GM23248 (cell line): Measurements from ENCODE around the gene CTXND2. TPM values are rescaled to one million over a fixed set of nuclear protein-coding genes. Genes with fewer than 3 reads are reported as not detected.
A peak's percentile ranks its signal among the peaks of the same experiment; 100 is the strongest.

Experiments
- DNase-seq: peaks from one replicate; pipeline ENCODE4 v3.0.0-alpha.2; 2015
- H2AFZ ChIP-seq: fragments of 200-600 bp; sonication (generic); 2 replicates; pipeline ENCODE4 v1.6.1; 2016; ENCODE audit warnings: antibody characterized with exemption
- H3F3A ChIP-seq: fragments of 200-600 bp; sonication (generic); 2 replicates; pipeline ENCODE4 v1.6.1; 2016; ENCODE audit warnings: mild to moderate bottlenecking, antibody characterized with exemption, mixed run types; ENCODE audit not compliant: insufficient read depth
- H3K27ac ChIP-seq: fragments of 200-600 bp; sonication (generic); 2 replicates; pipeline ENCODE4 v1.5.1; 2016; ENCODE audit warnings: mild to moderate bottlenecking
- H3K27me3 ChIP-seq: fragments of 200-600 bp; sonication (generic); replicated peaks from 2 replicates; pipeline ENCODE4 v1.6.1; 2016; ENCODE audit warnings: mild to moderate bottlenecking; ENCODE audit not compliant: insufficient read depth
- H3K36me3 ChIP-seq: fragments of 200-600 bp; sonication (generic); 2 replicates; pipeline ENCODE4 v1.6.1; 2016; ENCODE audit warnings: low read depth, mild to moderate bottlenecking
- H3K4me1 ChIP-seq: fragments of 200-600 bp; sonication (generic); 2 replicates; pipeline ENCODE4 v1.6.1; 2016; ENCODE audit warnings: mild to moderate bottlenecking; ENCODE audit not compliant: insufficient read depth
- H3K4me2 ChIP-seq: fragments of 200-600 bp; sonication (generic); one replicate; pipeline ENCODE4 v1.6.1; 2016; ENCODE audit warnings: mild to moderate bottlenecking; ENCODE audit not compliant: unreplicated experiment
- H3K4me3 ChIP-seq: fragments of 200-600 bp; sonication (generic); 2 replicates; pipeline ENCODE4 v1.5.1; 2016; ENCODE audit warnings: mild to moderate bottlenecking
- H3K79me2 ChIP-seq: fragments of 200-600 bp; sonication (generic); 2 replicates; pipeline ENCODE4 v1.6.1; 2016; ENCODE audit warnings: mild to moderate bottlenecking; ENCODE audit not compliant: insufficient read depth
- H3K9ac ChIP-seq: fragments of 200-600 bp; sonication (generic); 2 replicates; pipeline ENCODE4 v1.6.1; 2016; ENCODE audit warnings: mild to moderate bottlenecking
- H3K9me2 ChIP-seq: fragments of 200-600 bp; sonication (generic); 2 replicates; pipeline ENCODE4 v1.6.1; 2016; ENCODE audit warnings: mixed run types, mild to moderate bottlenecking, moderate library complexity; ENCODE audit not compliant: insufficient read depth
- H3K9me3 ChIP-seq: fragments of 200-600 bp; sonication (generic); one replicate; pipeline ENCODE4 v1.6.1; 2017; ENCODE audit warnings: low read depth
- H4K20me1 ChIP-seq: fragments of 200-600 bp; sonication (generic); 2 replicates; pipeline ENCODE4 v1.6.0; 2016; ENCODE audit not compliant: insufficient read depth
- EZH2 ChIP-seq: fragments of 200-600 bp; sonication (generic); IDR thresholded peaks from 2 replicates; pipeline ENCODE4 v1.6.1; 2018; ENCODE audit warnings: antibody characterized with exemption, mild to moderate bottlenecking; ENCODE audit not compliant: insufficient read depth, poor library complexity, severe bottlenecking
- EZH2phosphoT487 ChIP-seq: fragments of 200-600 bp; sonication (generic); IDR thresholded peaks from 2 replicates; pipeline ENCODE4 v1.6.1; 2018; ENCODE audit warnings: antibody characterized with exemption, moderate library complexity, mild to moderate bottlenecking, low read depth; ENCODE audit not compliant: insufficient read depth
- WGBS, 2 experiments: methylation state at CpG; one replicate each; pipeline ENCODE4 v1.1.6; 2015 to 2017; ENCODE audit warnings: low lambda C conversion rate in 2 of 2, low coverage in 1 of 2; ENCODE audit errors: missing lambda C conversion rate in 2 of 2; 5-methylcytosine and 5-hydroxymethylcytosine counted together
- in situ Hi-C: fragments of 300-500 bp; cut with MboI; formaldehyde crosslinking; loops from 2 replicates; pipeline ENCODE4 v1.15.0; 2020
- polyA plus RNA-seq: library from polyadenylated mRNA; unstranded; fragments of >200 nt; fragmentation: Nextera tagmentation; extraction: Ambion mirVana; gene quantifications from 2 replicates; pipeline ENCODE4 v1.2.1, GENCODE V29; 2016
- total RNA-seq: library from RNA; depleted of rRNA; stranded (reverse); fragments of >200 nt; shearing (Covaris generic); gene quantifications from 2 replicates; pipeline ENCODE4 v1.2.3, GENCODE V29; 2014

The CTXND2 gene
- total and polyA plus RNA-seq, 2 experiments from 2014 or later = not detected

DNA sequence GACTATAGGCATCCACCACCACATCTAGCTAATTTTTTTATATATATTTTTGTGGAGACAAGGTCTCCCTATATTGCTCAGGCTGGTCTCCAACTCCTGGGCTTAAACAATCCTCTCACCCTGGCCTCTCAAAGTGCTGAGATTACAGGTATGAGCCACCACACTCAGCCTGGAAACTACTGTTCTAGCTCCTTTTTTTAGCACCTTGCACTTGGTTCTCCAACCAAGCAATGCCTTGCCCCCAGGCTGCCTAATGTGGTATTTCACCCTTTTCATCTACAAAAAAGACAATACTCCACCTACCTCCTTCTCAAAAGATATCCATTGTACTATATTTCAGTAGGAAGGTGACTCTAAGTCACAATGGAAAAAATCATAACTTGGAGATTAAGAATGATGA lies 17.3 kb upstream of the CTXND2 start:
- peak; percentile 10 for DNase-seq
- TF ChIP-seq EZH2 (no peak), EZH2phosphoT487 (no peak)
- H3K4me3 ChIP-seq = no peak overlapping the region
- no peaks in the 10 kb centered on the region for H4K20me1 ChIP-seq
- H3K9ac ChIP-seq = no peak overlapping the region
- peaks cover 100% of the 10 kb centered on the region for H3K79me2 ChIP-seq
- H3F3A ChIP-seq = no peaks in the 10 kb centered on the region
- no peak overlapping the region for H3K4me2 ChIP-seq
- H3K27ac ChIP-seq = no peak overlapping the region
- no peak overlapping the region for H2AFZ ChIP-seq
- H3K36me3 ChIP-seq = peaks cover 3% of the 10 kb centered on the region; the same call in 1 of the 2 replicates
- no peaks in the 10 kb centered on the region for H3K9me2 ChIP-seq
- H3K9me3 ChIP-seq = no peaks in the 10 kb centered on the region
- in situ Hi-C loops = no loop called here
- no peaks in the 10 kb centered on the region for H3K27me3 ChIP-seq
- 0 out of 2 replicates have a peak, but pooled peaks cover 5% of the 10 kb centered on the region for H3K4me1 ChIP-seq

DNA sequence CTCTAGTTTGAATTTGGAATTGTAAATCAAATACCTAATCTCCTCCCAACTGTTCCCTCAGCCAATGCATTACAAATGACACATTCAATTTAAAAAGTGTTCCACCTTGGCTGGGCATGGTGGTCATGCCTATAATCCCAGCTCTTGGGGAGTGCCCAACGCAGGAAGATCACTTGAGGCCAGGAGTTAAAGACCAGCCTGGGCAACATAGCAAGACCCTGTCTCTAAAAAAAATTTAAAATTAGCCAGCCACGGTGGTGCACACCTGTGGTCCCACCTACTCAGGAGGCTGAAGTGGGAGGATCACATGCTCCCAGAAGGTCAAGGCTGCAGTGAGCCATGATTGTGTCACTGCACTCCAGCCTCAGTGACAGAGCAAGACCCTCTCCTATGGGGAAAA lies 14.4 kb upstream of the CTXND2 start:
- H3F3A ChIP-seq = peaks cover 8% of the 10 kb centered on the region
- no peak for DNase-seq
- H3K9me3 ChIP-seq = no peaks in the 10 kb centered on the region
- H3K4me3 ChIP-seq = no peak overlapping the region
- peaks cover 88% of the 10 kb centered on the region for H3K79me2 ChIP-seq
- 0 out of 2 replicates have a peak, but pooled peaks cover 5% of the 10 kb centered on the region for H3K4me1 ChIP-seq
- H3K9ac ChIP-seq = no peak overlapping the region
- no peaks in the 10 kb centered on the region for H4K20me1 ChIP-seq
- H3K36me3 ChIP-seq = peaks cover 3% of the 10 kb centered on the region; the same call in 1 of the 2 replicates
- in situ Hi-C loops = no loop called here
- 70 to 71% methylated on average over 2 of the region's 2 CpGs for WGBS, 2 experiments
- no peak overlapping the region for H3K4me2 ChIP-seq
- H3K27me3 ChIP-seq = no peaks in the 10 kb centered on the region
- no peak for TF ChIP-seq EZH2
- TF ChIP-seq EZH2phosphoT487 = no peak
- H3K9me2 ChIP-seq = no peaks in the 10 kb centered on the region
- H2AFZ ChIP-seq = no peak overlapping the region
- H3K27ac ChIP-seq = no peak overlapping the region

DNA sequence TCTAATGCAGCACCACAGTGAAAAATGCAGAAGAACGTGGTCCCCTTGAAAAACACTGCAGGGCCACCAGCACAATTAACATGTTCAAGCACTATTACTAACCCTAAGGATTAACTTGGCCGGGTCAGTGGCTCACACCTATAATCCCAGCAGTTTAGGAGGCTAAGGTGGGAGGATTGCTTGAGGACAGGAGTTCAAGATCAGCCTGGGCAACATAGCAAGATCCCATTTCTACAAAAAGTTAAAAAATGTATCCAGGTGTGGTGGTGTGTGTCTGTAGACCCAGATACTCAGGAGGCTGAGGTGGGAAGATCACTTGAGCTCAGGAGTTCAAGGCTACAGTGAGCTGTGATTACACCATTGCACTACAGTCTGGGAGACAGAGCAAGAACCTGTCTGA lies 13.4 kb upstream of the CTXND2 start:
- H3K9me3 ChIP-seq = no peaks in the 10 kb centered on the region
- H3K4me3 ChIP-seq = no peak overlapping the region
- H3K27me3 ChIP-seq = no peaks in the 10 kb centered on the region
- no peak overlapping the region for H2AFZ ChIP-seq
- no peak overlapping the region for H3K9ac ChIP-seq
- peaks cover 9% of the 10 kb centered on the region for H3F3A ChIP-seq
- no peaks in the 10 kb centered on the region for H3K36me3 ChIP-seq
- in situ Hi-C loops = no loop called here
- TF ChIP-seq EZH2phosphoT487 (no peak), EZH2 (no peak)
- DNase-seq = no peak
- H4K20me1 ChIP-seq = no peaks in the 10 kb centered on the region
- peak overlapping the region; percentile 89 for H3K4me2 ChIP-seq
- no peaks in the 10 kb centered on the region for H3K9me2 ChIP-seq
- WGBS, 2 experiments = 95 to 96% methylated on average over 2 of the region's 2 CpGs
- H3K79me2 ChIP-seq = peaks cover 78% of the 10 kb centered on the region
- 0 out of 2 replicates have a peak, but pooled peaks cover 5% of the 10 kb centered on the region for H3K4me1 ChIP-seq
- no peak overlapping the region for H3K27ac ChIP-seq

DNA sequence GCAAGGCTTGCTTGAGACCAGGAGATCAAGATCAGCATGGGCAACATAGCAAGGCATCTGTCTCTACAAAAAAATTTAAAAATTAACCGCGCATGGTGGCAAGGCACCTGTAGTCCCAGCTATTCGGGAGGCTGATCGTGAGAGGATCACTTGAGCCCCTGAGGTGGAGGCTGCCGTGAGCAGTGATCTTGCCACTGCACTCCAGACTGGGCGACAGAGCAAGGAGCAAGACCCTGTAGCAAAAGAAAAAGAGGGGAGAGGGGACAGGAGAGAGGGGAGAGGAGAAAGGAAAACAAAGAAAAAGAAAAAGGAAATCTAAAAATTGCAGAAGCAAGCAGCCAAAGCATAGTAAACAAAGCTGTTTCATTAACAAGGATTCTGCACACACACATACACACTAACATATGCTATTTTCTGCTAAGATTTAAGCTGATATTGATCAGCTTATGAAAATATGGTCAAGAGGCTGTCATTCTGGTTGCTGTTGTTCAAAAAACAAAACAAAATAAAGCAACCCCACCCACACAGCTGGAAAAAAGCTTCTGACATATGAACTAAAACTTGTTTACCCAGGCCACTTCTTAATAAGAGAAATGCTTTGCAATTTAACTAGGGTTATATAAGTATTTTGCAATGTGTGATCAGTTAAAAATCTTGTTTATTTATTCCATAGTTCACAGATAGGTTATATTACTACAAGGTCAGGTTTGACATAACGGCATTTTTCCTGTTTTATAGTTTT lies 12.3 kb upstream of the CTXND2 start:
- peak; percentile 43 for DNase-seq
- Histone ChIP-seq H3K79me2 (peaks cover 67% of the 10 kb centered on the region), H3K36me3 (no peaks in the 10 kb centered on the region), H3K4me1 (0 out of 2 replicates have a peak, but pooled peaks cover 8% of the 10 kb centered on the region), H3F3A (peaks cover 20% of the 10 kb centered on the region), H3K4me2 (peak overlapping the region; percentile 89), H4K20me1 (no peaks in the 10 kb centered on the region), H2AFZ (no peak overlapping the region), H3K9me3 (no peaks in the 10 kb centered on the region), H3K4me3 (peak overlapping the region; percentile 88), H3K9ac (peak overlapping the region; percentile 91), H3K9me2 (no peaks in the 10 kb centered on the region), H3K27me3 (no peaks in the 10 kb centered on the region), H3K27ac (peak overlapping the region; percentile 85)
- TF ChIP-seq EZH2phosphoT487 (no peak), EZH2 (no peak)
- WGBS, 2 experiments = 5% methylated on average over 7 of the region's 7 CpGs
- in situ Hi-C loops = no loop called here
